GM18861 (cell line): Measurements from ENCODE around the gene GYPC.

ENCODE experiments used
- ATAC-seq: cut with Tn5 transposase; IDR thresholded peaks from one replicate; pipeline ENCODE4 v1.9.1; 2021; ENCODE audit not compliant: unreplicated experiment

The GYPC gene

GRCh38 chr2:126729896-126730295, 73.9 kb downstream of the GYPC start:
- ATAC-seq, result no peak

GRCh38 chr2:126730655-126731054, 74.7 kb downstream of the GYPC start:
- ATAC-seq, result no peak

GRCh38 chr2:126731353-126731752, 75.4 kb downstream of the GYPC start:
- no peak for ATAC-seq

- no peak for ATAC-seq
These were observed 76.8 kb downstream of the GYPC start for GRCh38 chr2:126732682-126733245.

- ATAC-seq, result no peak
These were observed 77.8 kb downstream of the GYPC start for GRCh38 chr2:126733795-126734194.

- no peak for ATAC-seq
These were observed 80.3 kb downstream of the GYPC start for GRCh38 chr2:126736133-126736874.

GRCh38 chr2:126739141-126739540, 83.2 kb downstream of the GYPC start:
- no peak for ATAC-seq

GRCh38 chr2:126744640-126745039, 88.7 kb downstream of the GYPC start:
- ATAC-seq, result no peak
